Caco-2 (cell line): ENCODE data around the gene RBP5. TPM values are rescaled to one million over a fixed set of nuclear protein-coding genes. Genes with fewer than 3 reads are reported as not detected.

Experiments
- BruUV-seq: library from RNA; stranded (reverse); fragments of 400-500 nt; replicated peaks from 2 replicates; lab custom pipeline; 2021; lab: Mats Ljungman, UMichigan
- CTCF ChIA-PET: fragments of 300-600 bp; sonication (Branson Sonifier 250); formaldehyde crosslinking; loops from one replicate; lab custom pipeline; 2022; ENCODE audit warnings: antibody characterized with exemption; lab: Charles Lee
- POLR2A ChIA-PET: fragments of 300-600 bp; sonication (Branson Sonifier 250); formaldehyde crosslinking; loops from one replicate; lab custom pipeline; 2022; ENCODE audit warnings: antibody characterized with exemption; lab: Charles Lee
- DNase-seq, 2 experiments: peaks; one replicate each; pipeline versions ENCODE4 v3.0.0 to v3.0.0-alpha.2; 2020 to 2022
- H3K27me3 ChIP-seq: replicated peaks from 2 replicates; pipeline ENCODE4 v1.6.0; 2011; ENCODE audit warnings: low read length; ENCODE audit not compliant: control insufficient read depth, insufficient read depth
- H3K36me3 ChIP-seq: 2 replicates; pipeline ENCODE4 v1.5.1; 2011; ENCODE audit warnings: low read length; ENCODE audit not compliant: control insufficient read depth, insufficient read depth
- H3K4me1 ChIP-seq: fragments of 250-450 bp; sonication (Bioruptor Pico); 2 replicates; pipeline ENCODE4 v1.5.1; 2020; ENCODE audit warnings: mild to moderate bottlenecking
- H3K4me3 ChIP-seq: 2 replicates; pipeline ENCODE4 v1.5.1; 2011; ENCODE audit warnings: low read depth, mild to moderate bottlenecking, control low read depth, low read length
- H3K9me3 ChIP-seq: fragments of 250-450 bp; sonication (Bioruptor Pico); 2 replicates; pipeline ENCODE4 v1.5.1; 2020; ENCODE audit warnings: mild to moderate bottlenecking, moderate library complexity
- H3K27ac Mint-ChIP-seq: one replicate; pipeline ENCODE4 v1.8.0; 2022; ENCODE audit warnings: mixed read lengths; ENCODE audit not compliant: unreplicated experiment
- H3K27me3 Mint-ChIP-seq: one replicate; pipeline ENCODE4 v1.8.0; 2022; ENCODE audit warnings: mixed read lengths; ENCODE audit not compliant: insufficient read depth, unreplicated experiment
- H3K36me3 Mint-ChIP-seq: one replicate; pipeline ENCODE4 v1.8.0; 2022; ENCODE audit warnings: mild to moderate bottlenecking, mixed read lengths; ENCODE audit not compliant: insufficient read depth, unreplicated experiment
- H3K4me1 Mint-ChIP-seq: one replicate; pipeline ENCODE4 v1.8.0; 2022; ENCODE audit warnings: low read depth, mixed read lengths; ENCODE audit not compliant: unreplicated experiment
- H3K4me3 Mint-ChIP-seq: one replicate; pipeline ENCODE4 v1.8.0; 2022; ENCODE audit warnings: mild to moderate bottlenecking, moderate library complexity, mixed read lengths; ENCODE audit not compliant: unreplicated experiment
- H3K9me3 Mint-ChIP-seq: one replicate; pipeline ENCODE4 v1.8.0; 2022; ENCODE audit warnings: mixed read lengths; ENCODE audit not compliant: unreplicated experiment
- CTCF ChIP-seq, 2 experiments: fragments of 200-600 bp in 1 of 2; IDR thresholded peaks; 1 replicate in 1 of 2; 2 replicates in 1 of 2; pipeline versions ENCODE4 v1.5.1 to v1.8.0; 2011 to 2022; ENCODE audit warnings: antibody characterized with exemption in 1 of 2, control low read depth in 1 of 2, inconsistent platforms in 1 of 2, low read depth in 1 of 2, low read length in 1 of 2, mild to moderate bottlenecking in 1 of 2, moderate library complexity in 1 of 2; ENCODE audit not compliant: insufficient read depth in 1 of 2, severe bottlenecking in 1 of 2, unreplicated experiment in 1 of 2
- intact Hi-C: fragments of 100-400 bp; cut with micrococcal nuclease; formaldehyde crosslinking; loops from one replicate; pipeline ENCODE4 v1.10.0; 2022; ENCODE audit not compliant: unreplicated experiment
- total RNA-seq: library from RNA; stranded (reverse); gene quantifications from 2 replicates; pipeline ENCODE4 v1.2.3, GENCODE V29; 2022

The RBP5 gene
- total RNA-seq, 1 experiment from 2014 or later, result 1.8 TPM

GRCh38 chr12:7093486-7093885, 35.2 kb downstream of the RBP5 start:
- Mint-ChIP-seq H3K36me3 (peaks cover 23% of the 10 kb centered on the region), H3K27ac (no peak overlapping the region), H3K4me1 (no peaks in the 10 kb centered on the region), H3K27me3 (no peaks in the 10 kb centered on the region), H3K9me3 (no peaks in the 10 kb centered on the region), H3K4me3 (no peak overlapping the region)
- no peak for DNase-seq
- H3K27me3 ChIP-seq, result no peaks in the 10 kb centered on the region
- no peak for TF ChIP-seq CTCF (IDR thresholded peaks at IDR 0.05; ENCODE audit: insufficient read depth in 1 of 2, low read depth in 1 of 2, low read length in 1 of 2, severe bottlenecking in 1 of 2, unreplicated experiment in 1 of 2)
- intact Hi-C loops, result loop anchor here (5.0 kb wide), 2 partner anchors 76 to 131 kb away; partner anchors contain the start of gene LPCAT3
- H3K4me3 ChIP-seq, result no peak overlapping the region
- CTCF ChIA-PET, result interaction anchor here (0.6 to 1.4 kb wide), 6 partner anchors 8 to 351 kb away, joined by 3 to 18 read pairs (median 4); partner anchors contain the start of gene C1RL
- no peaks in the 10 kb centered on the region for H3K9me3 ChIP-seq
- BruUV-seq, result no TSS peak
- H3K4me1 ChIP-seq, result peaks cover 5% of the 10 kb centered on the region; the same call in 1 of the 2 replicates
- H3K36me3 ChIP-seq, result peaks cover 1% of the 10 kb centered on the region; the same call in 1 of the 2 replicates
- POLR2A ChIA-PET, result interaction anchor here (0.9 to 1.0 kb wide), 2 partner anchors 14 to 147 kb away, joined by 3 to 4 read pairs; no protein-coding TSS in a partner anchor

- no peaks in the 10 kb centered on the region for H3K9me3 ChIP-seq
- CTCF ChIA-PET, result interaction anchor here (0.6 to 1.1 kb wide), 4 partner anchors 9 to 149 kb away, joined by 3 to 4 read pairs (median 3); partner anchors contain the start of genes C12orf57 and RNU7-1
- Mint-ChIP-seq H3K4me1 (no peaks in the 10 kb centered on the region), H3K36me3 (peaks cover 23% of the 10 kb centered on the region), H3K4me3 (no peak overlapping the region), H3K27ac (no peak overlapping the region), H3K27me3 (no peaks in the 10 kb centered on the region), H3K9me3 (no peaks in the 10 kb centered on the region)
- H3K27me3 ChIP-seq, result no peaks in the 10 kb centered on the region
- intact Hi-C loops, result loop anchor here (1.0 to 5.0 kb wide), 6 partner anchors 15 to 149 kb away; partner anchors contain the start of genes C12orf57, C1S and LPCAT3
- H3K4me1 ChIP-seq, result peaks cover 5% of the 10 kb centered on the region; the same call in 1 of the 2 replicates
- DNase-seq, result no peak
- H3K4me3 ChIP-seq, result no peak overlapping the region
- no TSS peak for BruUV-seq
- TF ChIP-seq CTCF (IDR thresholded peaks at IDR 0.05; ENCODE audit: insufficient read depth in 1 of 2, low read depth in 1 of 2, low read length in 1 of 2, severe bottlenecking in 1 of 2, unreplicated experiment in 1 of 2), result no peak
- peaks cover 1% of the 10 kb centered on the region; the same call in 1 of the 2 replicates for H3K36me3 ChIP-seq
- POLR2A ChIA-PET, result interaction anchor here (1.0 kb wide), 1 partner anchor 149 kb away, joined by 3 read pairs; the partner anchor contains the start of genes C12orf57 and RNU7-1
Observed at GRCh38 chr12:7092986-7093460, 35.7 kb downstream of the RBP5 start.

- no peaks in the 10 kb centered on the region for H3K4me1 Mint-ChIP-seq
- H3K27me3 Mint-ChIP-seq, result no peaks in the 10 kb centered on the region
- intact Hi-C loops, result loop anchor here (1.0 to 5.0 kb wide), 6 partner anchors 16 to 148 kb away; partner anchors contain the start of genes C12orf57, C1S and LPCAT3
- no peaks in the 10 kb centered on the region for H3K36me3 ChIP-seq
- peaks cover 23% of the 10 kb centered on the region for H3K36me3 Mint-ChIP-seq
- H3K9me3 Mint-ChIP-seq, result no peaks in the 10 kb centered on the region
- peak within 1 kb of the TSS; percentile 76 for H3K27ac Mint-ChIP-seq
- TF ChIP-seq CTCF (IDR thresholded peaks at IDR 0.05; ENCODE audit: insufficient read depth in 1 of 2, low read depth in 1 of 2, low read length in 1 of 2, severe bottlenecking in 1 of 2, unreplicated experiment in 1 of 2), result peak; percentile 94 to 97
- H3K4me3 Mint-ChIP-seq, result peak within 1 kb of the TSS; percentile 56
- no TSS peak for BruUV-seq
- peak within 1 kb of the TSS; percentile 11 for H3K4me3 ChIP-seq
- no peaks in the 10 kb centered on the region for H3K9me3 ChIP-seq
- DNase-seq, result peak; percentile 71 to 81
- ChIA-PET CTCF (interaction anchor here (0.6 to 2.0 kb wide), 4 partner anchors 14 to 149 kb away, joined by 3 to 9 read pairs (median 4); partner anchors contain the start of genes C12orf57, C1S and RNU7-1), POLR2A (interaction anchor here (1.0 kb wide), 1 partner anchor 149 kb away, joined by 3 read pairs; the partner anchor contains the start of genes C12orf57 and RNU7-1)
- H3K4me1 ChIP-seq, result peaks cover 5% of the 10 kb centered on the region; the same call in 1 of the 2 replicates
- H3K27me3 ChIP-seq, result no peaks in the 10 kb centered on the region
Observed at GRCh38 chr12:7092229-7092985, 36.3 kb downstream of the RBP5 start, which contains the start of gene C1R. Gene C1R, minus strand, starts transcription at chr12:7092445. Its CDS starts 57 bp downstream, at chr12:7092388.
